Adipose tissue (tissue), 3 donors: ENCODE measurements around the gene THBS2. TPM values are rescaled to one million over a fixed set of nuclear protein-coding genes. Genes with fewer than 3 reads are reported as not detected.
A peak's percentile ranks its signal among the peaks of the same experiment; 100 is the strongest.
"Not testable (repeated sequence)": the region's sequence is repeated elsewhere in the genome, so short reads cannot be mapped to it uniquely, and the experiment has no call there.

Source experiments
- H3K27ac ChIP-seq: one replicate; pipeline ENCODE4 v1.5.1; 2013; ENCODE audit warnings: low read depth, low read length
- WGBS, 3 donors: extraction: QIAGEN DNeasy Blood & Tissue Kit; methylation state at CpG; one replicate each; pipeline ENCODE4 v1.1.7; 2013; 5-methylcytosine and 5-hydroxymethylcytosine counted together
- polyA plus RNA-seq, 3 donors: library from polyadenylated mRNA; stranded (reverse); fragments of 200-250 nt; gene quantifications; one replicate each; pipeline ENCODE4 v1.2.3, GENCODE V29; 2013
- donor health status: healthy with polysubstance abuse.
- donor health status: Bipolar disorder and iron deficiency.
- donor health status: healthy.

THBS2 gene
- polyA plus RNA-seq, 3 donors = 2.6 to 39.4 (median 20.2) TPM

DNA sequence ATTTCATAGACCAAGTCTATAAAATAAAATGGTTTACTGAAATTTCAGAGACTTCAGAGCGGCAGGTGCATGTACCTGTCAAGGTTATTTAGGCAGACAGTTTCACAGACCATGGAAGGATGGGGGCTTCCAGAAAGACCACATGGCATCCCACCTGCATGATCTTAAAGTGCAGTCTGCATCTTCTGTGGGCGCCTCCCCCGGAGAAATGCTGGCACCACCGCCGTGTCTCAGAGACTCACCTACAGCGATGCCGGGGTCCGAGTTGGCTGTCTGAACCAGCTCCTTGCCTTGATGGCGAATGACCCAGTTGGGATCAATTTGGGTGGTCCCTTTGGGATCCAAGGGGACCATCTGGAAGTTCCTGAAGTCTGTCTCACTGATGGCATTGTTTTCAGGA lies 30.6 kb downstream of the THBS2 start:
- no peak overlapping the region for H3K27ac ChIP-seq
- WGBS, 3 donors = 91 to 96% (median 95%) methylated on average over 9 of the region's 9 CpGs

DNA sequence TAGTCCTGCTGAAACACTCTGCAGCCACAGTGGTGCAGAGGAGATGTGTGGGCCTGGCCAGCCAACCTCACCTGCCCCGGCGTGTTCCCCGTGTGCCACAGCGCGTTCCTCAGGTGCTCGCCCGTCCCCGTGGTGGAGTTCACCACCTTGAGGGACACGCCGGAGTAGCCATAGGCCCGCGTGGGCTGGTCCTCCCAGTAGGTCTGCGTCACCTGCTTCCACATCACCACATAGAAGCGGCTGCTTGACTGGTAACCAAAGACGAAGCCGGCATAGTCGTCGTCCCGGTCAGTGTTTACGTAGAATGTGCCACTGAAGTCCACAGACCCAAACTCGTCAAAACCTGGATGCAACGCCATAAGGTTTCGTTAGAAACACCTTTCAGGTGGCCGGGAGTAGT lies 31.5 kb downstream of the THBS2 start:
- no peak overlapping the region for H3K27ac ChIP-seq
- WGBS, 3 donors = 92 to 97% (median 93%) methylated on average over 24 of the region's 24 CpGs

DNA sequence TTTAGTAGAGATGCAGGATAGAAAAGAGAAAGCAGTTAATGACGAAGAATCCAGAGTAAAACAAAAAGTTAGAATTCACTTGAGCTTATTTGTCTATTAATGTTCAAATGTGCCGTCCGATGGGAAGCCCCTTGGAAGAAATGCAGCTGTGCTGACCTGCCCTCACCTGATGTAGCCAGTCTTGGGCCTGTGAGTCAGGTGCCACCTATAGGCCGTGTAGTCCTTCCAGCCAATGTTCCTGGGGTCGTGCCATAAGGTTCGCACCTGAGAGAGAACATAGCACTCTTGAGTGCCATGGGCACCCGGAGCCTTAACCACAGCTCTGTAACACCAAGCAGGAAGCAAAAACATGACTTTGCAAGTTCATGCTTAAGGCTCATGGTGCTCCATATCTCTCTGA lies 32.4 kb downstream of the THBS2 start:
- 72 to 88% (median 87%) methylated on average over 7 of the region's 7 CpGs for WGBS, 3 donors
- H3K27ac ChIP-seq = no peak overlapping the region

DNA sequence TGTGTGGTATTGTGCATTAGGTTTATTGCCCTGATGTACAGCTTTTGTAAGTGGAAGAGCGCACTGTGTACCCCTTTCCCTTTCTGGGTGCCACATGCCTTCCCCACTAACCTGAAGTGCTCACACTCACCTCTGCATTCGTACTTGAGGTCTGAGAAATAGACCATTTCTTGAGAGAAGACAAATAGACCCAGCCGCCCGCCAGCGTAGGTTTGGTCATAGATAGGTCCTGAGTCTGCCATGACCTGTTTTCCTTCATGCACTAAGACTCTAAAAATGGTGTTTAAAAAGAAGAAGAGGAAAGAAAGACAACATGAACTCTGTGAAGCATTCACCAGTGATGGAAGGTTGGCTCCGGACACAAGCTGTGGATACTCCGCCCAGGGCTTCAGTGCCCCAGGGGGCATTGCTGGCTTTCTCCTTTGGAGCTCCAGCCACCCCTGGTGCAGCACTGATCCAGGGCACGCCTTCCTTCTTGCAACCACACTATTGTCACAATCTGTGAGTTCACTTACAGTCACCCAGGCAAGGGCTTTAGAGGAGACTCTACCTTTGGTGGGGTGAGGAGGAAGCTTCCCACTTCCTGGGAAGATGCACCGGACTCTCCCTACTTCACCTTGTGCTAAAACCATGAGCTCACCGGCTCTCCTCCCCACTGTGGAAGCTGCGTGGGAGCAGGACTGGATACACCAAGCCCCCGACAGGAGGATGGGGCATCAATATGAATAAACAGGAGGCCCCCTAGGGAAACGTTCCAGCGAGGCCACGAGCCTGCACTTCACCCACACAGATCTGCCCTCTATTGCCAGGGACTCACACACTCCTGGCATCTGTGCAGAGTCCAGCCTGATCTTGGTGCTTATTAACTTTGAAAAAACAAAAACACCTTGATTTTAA lies 33.3 kb downstream of the THBS2 start:
- H3K27ac ChIP-seq = no peak overlapping the region
- WGBS, 3 donors = 73 to 83% (median 78%) methylated on average over 15 of the region's 15 CpGs

DNA sequence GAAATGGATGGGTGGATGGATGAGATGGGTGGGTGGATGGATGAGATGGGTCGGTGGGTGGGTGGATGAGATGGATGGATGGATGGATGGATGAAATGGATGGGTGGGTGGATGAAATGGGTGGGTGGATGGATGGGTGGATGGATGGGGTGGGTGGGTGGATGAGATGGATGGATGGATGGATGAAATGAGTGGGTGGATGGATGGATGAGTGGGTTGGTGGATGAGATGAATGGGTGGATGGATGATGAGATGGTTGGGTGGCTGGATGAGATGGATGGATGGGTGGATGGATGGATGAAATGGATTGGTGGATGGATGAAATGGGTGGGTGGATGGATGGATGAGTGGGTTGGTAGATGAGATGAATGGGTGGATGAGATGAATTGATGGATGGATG lies 35.7 kb downstream of the THBS2 start:
- H3K27ac ChIP-seq = no peak overlapping the region
- WGBS, 3 donors = 89 to 95% methylated on average over 1 of the region's 1 CpG; no CpG with 5 or more reads in 1 of the 3 donors

DNA sequence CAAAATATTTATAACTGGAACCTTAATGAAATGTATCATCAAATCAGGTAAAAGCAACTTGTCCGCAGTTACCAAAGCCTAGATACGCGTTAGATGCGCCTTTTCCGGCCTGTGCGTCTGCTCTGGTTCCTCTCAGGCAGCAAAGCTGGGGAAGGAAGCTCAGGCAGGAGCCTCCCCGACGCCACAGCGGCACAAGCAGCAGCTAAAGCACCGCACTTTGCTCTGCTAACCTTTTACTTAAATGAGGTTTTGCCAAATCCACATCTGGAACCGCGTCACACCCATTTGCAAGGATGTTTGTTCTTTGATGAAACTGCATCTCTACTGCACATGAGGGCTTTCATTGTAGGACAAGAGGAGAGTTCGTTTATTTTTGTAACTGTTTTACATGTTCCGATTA lies 36.8 kb downstream of the THBS2 start:
- no peak overlapping the region for H3K27ac ChIP-seq
- WGBS, 3 donors = 80 to 91% (median 84%) methylated on average over 14 of the region's 14 CpGs

DNA sequence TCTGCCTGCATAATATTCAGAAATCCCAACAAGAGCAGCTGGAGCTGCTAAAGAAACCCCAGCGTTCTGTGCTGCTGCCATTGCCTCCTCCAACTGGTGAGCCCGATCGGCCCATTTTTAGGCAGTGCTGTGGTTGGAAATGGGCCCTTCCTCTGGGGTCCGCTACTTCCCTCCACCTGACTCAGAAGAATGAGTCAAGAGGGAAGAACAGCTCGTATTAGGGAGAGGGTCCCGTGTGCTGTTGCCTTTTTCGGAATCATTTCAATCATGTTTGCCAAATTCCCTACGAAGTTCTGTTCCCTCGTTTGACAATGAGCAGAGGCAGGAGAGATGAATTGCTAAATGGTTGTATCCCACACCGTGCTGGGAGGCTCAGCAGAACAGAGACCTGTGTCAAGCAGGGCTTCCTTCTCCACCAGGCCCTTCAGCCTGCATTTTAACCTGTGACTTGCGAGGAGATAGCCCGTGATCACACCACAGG lies 38.4 kb downstream of the THBS2 start:
- 46 to 60% (median 56%) methylated on average over 12 of the region's 12 CpGs for WGBS, 3 donors
- peak overlapping the region; percentile 1 for H3K27ac ChIP-seq

DNA sequence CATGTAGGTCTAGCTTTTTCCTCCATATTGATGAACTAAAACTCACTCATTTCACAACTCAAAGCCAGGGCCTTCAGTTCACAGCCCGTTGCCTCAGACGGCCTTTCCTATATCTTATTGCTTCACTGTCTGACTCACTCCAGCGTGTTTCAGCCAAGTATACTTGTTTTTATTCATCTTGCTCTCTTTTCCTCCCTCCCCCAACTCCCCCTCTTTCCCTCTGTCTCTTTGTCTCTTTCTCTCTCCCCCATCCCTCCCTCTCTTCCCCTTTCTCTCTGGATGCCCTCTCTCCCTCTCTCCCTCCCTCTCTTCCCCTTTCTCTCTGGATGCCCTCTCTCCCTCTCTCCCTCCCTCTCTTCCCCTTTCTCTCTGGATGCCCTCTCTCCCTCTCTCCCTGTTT lies 38.9 kb downstream of the THBS2 start:
- not testable (repeated sequence) for H3K27ac ChIP-seq
- WGBS, 3 donors = 11 to 57% (median 17%) methylated on average over 3 of the region's 3 CpGs

DNA sequence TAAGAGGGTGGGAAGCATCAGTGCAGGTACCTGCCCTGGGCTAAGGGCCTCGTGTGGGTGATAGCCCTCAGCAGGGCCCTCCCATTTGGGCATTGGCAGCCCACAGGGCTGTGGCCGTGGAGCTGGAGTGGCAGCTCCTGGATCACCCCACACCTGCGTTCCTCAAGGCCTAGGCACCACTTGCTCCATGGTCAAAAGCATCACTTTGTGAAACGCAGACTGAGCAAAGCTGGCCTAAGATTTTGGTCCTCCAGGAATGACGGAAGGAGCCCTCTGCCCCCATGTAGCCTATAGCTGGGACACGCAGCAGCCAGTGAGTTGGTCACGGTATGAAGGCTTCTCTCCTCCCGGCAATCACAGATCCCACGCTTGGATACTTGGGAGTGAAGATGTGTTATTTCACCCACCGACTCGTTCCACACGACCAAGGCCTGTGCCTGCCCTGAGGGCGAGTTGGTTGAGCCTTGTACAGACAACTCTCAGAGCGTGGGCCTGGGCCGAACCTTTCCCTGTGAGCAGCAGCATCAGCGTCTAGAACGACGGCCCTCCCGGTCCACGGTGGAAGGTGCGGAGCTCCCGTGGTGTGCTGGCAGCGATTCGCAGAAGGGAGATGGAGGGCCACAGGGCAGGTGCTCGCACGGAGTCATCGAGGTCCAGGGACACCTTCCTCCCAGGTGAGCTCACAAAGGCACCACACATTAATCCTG lies 39.7 kb downstream of the THBS2 start:
- H3K27ac ChIP-seq = peak overlapping the region; percentile 85
- WGBS, 3 donors = 93 to 95% (median 94%) methylated on average over 27 of the region's 27 CpGs

DNA sequence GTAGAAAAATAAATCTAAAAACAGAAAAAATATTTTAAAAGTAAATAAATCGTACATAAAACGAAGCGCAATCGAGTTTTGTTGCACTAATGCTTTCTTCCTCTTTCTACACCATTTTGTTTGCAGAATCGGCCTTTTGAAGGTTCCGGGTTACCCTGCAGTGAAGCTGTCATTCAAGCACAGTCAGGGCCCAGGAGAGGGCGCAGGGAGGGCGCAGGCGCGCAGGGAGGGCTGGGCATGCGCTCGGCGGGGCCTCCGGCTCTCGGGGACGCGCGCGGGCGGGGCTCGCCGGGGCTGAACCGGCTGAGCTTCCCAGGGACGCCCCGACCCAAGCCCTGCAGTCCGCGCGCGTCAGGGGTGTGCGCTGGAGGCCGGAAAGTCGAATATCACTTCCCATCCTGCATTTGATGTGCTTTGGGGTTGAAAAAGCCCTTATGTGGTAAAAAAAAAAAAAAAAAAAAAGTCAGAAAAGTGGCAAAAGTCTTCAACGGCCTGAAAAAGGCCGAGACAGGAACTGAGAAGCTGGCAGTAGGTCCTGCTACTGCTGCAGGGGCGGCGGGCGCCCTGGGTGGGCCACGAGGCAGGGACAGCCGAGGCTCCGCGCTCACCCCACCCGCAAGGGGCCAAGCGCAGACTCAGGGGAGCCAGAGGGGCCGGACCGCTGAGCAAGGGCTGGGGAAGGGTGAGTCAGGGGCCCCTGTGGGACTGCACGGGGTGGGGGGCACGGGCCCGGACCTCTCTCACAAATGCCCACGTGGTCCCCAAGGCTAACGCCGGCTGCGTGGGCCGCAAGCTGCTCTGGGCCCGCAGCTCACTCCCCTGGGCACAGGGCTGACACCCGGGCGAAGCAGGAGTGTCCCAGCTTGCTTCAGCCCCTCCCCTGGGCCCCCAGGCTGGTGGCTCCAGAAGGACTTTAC lies 40.5 kb downstream of the THBS2 start:
- H3K27ac ChIP-seq = peak overlapping the region; percentile 85
- 24 to 26% (median 24%) methylated on average over 52 to 56 of the region's 56 CpGs for WGBS, 3 donors

DNA sequence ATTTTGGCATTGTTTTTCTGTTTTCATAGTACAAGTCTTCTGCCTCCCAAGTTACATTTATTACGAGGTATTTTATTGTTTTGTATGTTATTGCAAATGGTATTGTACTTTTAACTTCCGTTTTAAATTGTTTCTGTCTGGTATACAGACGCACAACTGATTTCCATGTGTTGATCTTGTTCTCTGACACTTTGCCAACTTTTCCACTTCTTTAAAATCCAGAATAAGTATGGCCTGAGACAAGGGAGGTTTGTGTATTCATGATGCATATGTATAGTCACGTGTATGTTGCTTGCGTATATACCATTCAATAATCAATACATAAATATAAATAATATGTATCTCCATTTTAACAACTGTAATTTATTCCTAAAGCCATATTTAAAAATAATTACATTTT lies 41.2 kb downstream of the THBS2 start:
- WGBS, 3 donors = 69 to 74% (median 72%) methylated on average over 5 of the region's 5 CpGs
- no peak overlapping the region for H3K27ac ChIP-seq

DNA sequence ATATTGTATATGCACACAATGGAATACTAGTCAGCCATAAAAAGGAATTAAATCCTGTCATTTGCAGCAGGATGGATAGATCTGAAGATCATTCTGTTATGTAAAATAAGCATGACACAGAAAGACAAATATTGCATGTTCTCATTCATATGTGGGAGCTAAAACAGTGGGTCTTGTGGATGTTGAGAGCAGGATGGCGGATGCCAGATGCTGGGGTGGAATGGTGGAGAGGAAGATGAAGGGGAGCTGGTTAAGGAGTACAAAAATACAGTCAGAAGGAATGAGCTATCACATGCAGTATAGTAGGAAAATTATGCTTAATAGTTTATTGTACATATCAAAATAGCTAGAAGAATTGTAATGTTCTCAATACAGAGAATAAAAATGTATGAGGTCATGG lies 41.8 kb downstream of the THBS2 start:
- 48 to 100% (median 96%) methylated on average over 1 of the region's 1 CpG for WGBS, 3 donors
- H3K27ac ChIP-seq = no peak overlapping the region

DNA sequence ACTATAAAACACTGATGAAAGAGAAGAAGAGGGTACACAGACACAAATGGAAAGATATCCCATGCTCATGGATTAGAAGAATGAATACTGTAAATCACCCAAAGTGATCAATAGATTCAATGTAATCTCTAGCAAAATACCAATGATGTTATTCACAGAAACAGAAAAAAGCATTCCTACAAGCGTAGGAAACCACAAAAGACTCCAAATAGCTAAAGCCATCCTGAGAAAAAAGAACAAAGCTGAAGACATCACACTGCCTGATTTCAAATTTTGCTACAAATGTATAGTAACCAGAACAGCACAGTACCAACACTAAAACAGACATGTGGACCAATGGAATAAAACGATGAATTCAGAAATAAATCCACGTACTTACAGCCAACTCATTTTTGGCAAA lies 43.0 kb downstream of the THBS2 start:
- H3K27ac ChIP-seq = no peak overlapping the region
- WGBS, 3 donors = 81 to 96% (median 94%) methylated on average over 3 of the region's 3 CpGs

DNA sequence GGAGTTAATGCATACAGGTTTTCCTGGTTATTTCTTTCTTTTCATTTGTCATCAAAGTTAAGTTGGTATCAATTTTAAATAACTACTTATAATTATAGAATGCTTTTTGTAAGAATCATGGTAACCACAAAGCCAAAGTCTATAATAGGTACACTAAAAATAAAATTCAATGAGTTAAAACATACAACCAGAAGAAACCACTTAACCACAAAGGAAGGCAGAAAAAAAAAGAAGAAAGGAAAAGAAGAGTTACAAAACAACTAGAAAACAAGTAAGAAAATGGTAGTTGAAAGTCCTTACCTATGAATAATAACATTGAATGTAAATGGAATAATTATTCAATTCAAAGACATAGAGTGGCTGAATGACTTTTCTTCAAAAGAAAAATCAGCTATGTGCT lies 45.6 kb downstream of the THBS2 start:
- H3K27ac ChIP-seq = no peak overlapping the region

DNA sequence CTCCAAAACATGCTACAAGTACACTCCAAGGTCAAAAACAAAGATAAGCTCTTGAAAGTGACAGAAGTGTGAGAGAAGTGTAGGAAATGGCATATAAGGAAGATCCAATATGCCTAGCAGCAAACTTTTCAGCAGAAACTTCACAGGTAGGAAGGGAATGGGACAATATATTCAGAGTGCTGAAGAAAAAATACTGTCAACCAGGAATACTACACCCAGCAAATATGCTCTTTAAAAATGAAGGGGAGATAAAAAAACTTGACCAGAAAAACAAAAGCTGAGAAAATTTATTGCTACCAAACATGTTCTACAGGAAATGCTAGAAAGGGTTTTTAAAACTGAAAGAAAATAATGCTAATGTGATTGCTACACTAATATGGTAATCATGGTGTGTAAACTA lies 46.2 kb downstream of the THBS2 start:
- no peak overlapping the region for H3K27ac ChIP-seq

DNA sequence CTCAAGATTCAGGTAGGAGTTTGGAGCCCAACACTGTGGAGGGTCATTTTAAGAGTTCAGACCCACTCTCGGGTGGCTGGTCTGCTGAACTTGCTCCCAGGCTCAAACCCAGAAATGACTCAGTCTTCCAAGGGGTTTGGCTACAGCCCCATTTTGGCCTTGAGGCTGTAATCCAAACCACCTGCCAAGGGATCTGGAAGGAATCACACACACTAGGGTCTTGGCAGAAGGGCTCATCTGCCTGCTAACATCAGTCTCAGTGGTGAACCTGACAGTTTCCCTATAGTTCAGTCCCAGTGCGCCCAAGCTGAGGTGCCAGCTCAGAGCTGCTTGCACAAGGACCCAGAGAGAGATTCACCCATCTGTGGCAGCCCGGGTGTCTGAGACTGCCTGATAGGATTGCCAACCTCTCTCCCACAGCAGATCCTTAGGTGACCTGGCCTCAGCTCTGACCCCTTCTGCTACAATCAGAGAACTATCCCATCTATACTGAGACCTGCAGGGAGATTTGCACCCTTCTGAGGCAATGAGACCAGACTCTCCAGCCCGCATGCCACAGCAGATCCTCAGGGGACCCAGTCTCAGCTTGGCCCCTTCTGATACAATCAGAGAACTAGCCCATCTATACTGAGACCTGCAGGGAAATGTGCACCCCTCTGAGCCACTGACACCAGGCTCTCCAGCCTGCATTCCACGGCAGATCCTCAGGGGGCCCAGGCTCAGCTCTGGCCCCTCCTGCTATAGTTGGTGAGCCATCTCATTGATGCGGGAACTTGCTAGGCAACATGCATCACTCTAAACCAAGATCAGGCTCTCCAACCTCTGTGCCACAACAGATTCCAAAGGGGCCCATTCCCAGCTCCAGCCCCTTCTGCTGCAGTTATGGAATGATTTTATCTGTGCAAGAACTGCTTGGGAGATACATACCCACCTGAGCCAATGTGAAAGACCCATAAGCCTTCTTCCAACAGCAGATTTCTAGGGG lies 48.2 kb downstream of the THBS2 start:
- 80 to 83% (median 80%) methylated on average over 6 of the region's 6 CpGs for WGBS, 3 donors
- H3K27ac ChIP-seq = no peak overlapping the region

DNA sequence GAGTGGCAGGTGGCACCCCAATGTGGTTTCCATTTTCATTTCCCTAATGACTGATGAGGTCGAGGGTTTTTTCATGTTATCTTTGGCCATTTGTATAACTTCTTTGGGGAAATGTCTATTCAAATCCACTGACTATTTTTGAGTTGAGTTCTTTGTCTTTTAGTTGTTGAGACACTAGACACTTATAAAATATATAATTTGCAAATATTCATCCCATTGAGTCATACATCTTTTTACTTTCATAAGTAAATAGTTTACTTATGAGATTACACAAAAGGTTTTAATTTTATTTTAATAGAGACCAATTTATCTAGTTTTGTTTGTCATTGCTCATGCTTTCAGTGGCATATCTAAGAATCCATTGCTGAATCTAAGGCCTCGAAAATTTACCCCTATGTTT lies 49.5 kb downstream of the THBS2 start:
- no peak overlapping the region for H3K27ac ChIP-seq
- WGBS, 3 donors = 65 to 77% (median 71%) methylated on average over 2 of the region's 2 CpGs

DNA sequence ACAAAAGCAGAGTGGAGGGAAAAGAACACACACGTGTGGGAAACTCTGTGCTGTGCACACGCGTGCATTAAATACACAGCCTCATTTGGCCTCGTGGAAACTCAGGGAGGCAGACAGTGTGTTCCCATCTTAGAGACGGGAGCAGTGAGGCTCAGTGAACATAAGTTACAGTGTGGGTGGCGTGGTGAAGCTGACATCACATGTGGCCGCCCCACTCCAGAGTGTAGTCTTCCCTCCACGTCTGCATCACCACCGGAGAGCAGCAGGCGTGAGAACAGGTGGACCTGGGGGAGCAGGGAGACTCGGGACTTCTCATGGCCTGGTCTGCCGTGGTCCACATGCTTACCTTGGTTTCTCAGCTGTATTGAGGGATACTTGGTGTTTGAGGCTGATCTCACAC lies 51.7 kb downstream of the THBS2 start:
- 85 to 94% (median 85%) methylated on average over 12 of the region's 12 CpGs for WGBS, 3 donors
- no peak overlapping the region for H3K27ac ChIP-seq
